Activated naive CD4-positive, alpha-beta T cell (primary cell): ENCODE results near the gene GNGT1.

ENCODE experiments used
- DNase-seq, 4 experiments: peaks; one replicate each; lab custom pipeline; 2025; lab: John Stamatoyannopoulos, UW

The GNGT1 gene

DNA sequence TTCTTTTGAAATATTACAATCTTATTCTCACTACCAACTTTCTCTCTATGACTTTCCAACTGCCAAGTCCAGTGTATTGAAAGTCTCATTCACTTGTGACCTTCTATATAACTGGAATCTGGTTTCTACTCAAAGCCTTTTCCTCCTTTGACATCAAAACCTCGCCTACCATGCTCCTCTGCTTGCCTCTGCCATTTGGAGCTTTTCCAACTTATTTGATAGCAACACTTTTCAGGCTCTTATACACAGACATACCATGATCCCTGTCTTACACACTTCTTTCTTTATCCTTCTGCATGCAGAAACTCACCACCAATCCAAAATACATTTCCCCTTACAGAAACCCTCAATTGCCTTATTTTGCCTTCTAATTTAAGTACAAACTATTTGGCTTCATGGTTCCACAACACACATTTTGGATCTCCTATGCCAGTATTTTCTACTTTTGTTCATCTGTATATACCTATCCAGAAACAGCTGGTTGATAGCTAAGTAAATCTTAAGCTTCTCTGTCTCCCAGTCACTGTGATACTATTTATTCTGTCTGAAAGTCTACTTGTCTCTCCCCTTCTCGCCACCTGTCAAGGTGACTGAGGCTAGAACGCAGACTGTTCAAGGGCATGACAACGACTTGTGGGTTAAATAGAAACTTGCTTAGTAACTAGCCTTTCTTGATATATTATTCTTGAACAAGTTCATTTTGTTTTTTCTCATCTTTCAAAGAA is 37.6 kb downstream of the GNGT1 start:
- DNase-seq = no peak

DNA sequence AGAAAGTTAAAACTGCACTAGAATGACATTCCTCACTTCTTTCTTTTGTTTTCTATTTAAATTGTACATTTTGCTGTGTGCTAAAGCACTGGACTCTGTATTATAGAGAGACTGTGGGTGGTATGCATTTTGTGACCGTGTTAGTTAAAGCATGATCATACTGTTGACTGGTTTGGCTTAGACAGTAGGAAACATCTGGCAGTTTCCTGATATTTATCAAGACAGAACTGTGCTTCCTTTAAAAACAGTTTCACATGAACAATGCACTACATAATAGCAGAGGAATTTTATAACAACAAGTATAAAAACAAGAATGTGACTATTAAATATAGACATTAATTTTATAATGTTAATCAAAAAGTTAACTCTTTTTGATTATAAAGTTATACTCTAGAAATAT is 38.3 kb downstream of the GNGT1 start:
- no peak for DNase-seq

DNA sequence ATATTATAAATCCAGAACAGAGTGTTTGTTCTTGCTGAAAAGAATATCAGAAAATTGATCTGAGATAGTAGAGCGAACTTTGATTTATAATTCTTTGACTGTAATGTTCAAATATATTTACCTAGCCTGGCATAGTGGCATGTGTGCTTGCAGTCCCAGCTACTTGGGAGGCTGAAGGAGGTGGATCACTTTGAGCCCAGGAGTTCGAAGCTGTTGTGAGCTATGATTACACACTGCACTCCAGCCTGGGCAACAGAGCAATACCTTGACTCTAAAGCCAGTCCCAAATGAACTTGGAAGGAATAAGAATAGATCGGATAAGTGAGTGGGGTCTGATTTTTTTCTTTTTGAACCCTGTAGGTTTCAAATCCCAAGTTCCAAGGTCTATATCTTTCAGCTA is 38.7 kb downstream of the GNGT1 start:
- no peak for DNase-seq

DNA sequence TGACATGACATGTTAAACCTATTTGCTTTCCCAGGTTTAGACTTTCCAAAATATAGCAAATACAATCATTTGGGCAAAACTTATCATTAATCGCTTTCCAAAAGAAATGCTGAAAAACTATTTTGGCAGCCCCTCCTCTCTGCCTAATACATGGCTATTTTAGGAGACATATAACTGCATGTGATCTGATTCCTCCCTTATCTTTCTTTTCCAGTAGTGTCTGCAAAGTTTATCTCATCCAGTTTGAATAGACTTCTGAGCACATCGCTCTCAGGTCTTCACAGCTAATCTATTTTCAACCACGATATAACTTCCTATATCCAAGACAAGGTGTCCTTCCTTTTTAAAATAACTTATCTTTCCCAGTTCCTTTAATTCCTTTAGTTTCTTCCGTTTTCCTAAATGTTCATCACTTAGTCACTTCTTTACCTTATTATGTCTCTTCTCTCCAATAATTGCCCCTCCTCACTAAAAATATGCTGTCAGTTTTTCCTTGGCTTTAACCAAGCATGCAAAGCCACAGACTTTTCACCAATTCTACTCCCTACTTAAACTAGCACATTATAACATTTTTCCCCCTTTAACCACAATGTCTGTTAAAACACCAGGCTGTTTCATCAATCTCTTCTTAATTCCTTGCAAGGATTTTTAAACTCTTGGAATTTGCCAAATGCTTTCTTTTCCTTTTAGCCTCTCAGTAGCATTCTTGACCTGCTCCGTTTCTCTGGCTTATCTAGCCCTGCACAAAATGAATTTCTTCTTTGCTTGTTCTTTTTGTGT is 39.6 kb downstream of the GNGT1 start:
- DNase-seq = no peak

DNA sequence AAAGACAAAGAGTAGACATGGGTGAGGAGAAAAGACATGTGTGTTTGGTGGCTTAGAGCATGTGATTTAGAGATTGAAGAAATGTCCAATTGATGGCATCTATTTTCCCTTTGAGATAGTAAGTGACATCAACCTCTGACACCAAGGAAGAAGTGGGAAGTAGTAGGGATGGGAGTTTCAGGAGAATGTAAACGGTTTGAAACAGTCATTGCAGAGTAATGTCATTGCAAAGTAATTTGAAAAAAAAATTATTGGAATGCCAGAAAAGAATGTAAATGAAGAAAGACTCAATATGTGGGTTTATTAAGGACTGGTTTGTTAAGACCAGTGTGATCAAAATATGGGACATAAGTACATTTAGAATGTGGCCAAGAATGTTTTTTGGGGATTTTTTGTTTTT is 41.7 kb downstream of the GNGT1 start:
- no peak for DNase-seq

DNA sequence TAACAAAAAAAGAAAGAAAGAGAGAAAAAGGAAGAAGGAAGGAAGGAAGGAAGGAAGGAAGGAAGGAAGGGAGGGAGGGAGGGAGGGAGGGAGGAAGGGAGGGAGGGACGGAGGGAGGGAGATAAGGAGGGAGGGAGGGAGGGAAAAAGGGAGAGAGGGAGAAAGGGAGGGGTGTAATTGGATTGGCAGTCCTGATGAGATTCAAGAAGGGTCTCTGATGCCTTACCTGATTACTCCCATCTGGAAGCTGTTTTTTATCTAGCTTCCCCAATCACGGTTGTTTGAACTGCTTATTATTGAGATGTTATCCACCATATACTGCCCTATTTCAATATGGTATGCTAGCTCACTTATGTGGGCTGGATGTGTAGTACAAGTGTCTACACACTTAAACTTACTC is 42.5 kb downstream of the GNGT1 start:
- no peak for DNase-seq

DNA sequence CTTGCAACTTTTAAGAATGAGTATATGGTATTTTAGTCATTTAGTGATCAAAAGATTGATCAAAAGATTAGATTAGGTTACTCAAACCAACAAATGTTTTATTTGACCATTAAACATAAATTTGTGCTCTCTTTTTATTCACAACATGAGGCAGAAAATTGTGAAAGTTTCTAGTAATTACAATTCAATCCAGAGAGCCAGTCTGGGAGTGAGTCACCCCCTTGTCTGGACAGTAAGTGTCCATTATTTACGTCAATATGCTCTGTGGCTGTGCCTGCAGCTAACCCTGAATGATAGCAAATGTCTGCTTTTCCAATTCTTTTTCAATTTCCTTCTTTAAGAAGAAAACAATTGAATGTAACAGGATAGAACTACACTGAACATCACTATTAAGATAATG is 43.1 kb downstream of the GNGT1 start:
- no peak for DNase-seq

DNA sequence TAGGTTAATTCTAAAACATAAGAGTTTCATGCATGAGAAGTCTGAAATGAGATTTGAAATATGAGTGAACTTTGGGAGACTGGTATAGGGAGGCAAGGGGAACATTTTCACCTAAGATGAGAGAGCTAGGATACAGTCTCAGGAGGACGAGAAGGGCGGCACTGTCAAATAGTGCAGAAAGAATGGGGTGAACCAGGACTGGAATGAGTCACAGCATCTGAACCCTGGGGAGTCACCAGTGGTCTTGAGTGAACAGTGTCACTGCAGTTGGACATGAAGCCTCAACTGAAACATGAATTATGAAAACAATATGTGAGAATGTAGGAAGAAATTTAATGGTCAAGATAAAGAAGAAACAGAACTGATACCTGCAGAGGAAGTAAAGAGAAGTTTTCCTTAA is 48.9 kb downstream of the GNGT1 start:
- no peak for DNase-seq

DNA sequence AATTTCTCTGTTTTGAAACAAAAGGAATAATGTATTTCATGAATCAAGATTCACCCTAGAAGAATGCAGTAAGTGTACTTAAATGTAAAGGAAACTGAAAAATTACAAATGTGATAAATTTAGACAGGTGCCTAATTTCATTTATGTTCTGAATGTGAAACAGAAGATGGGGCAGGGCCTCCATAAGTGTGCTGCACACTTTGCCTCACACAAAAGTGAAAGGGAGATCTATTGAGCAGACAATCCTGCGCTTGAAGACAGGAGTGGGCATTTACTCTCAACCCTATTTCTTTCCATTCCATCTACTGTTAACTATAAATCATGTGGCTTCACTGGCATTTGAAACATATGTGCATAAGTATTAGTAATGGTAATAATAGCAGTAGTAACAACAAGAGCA is 51.4 kb downstream of the GNGT1 start:
- no peak for DNase-seq

DNA sequence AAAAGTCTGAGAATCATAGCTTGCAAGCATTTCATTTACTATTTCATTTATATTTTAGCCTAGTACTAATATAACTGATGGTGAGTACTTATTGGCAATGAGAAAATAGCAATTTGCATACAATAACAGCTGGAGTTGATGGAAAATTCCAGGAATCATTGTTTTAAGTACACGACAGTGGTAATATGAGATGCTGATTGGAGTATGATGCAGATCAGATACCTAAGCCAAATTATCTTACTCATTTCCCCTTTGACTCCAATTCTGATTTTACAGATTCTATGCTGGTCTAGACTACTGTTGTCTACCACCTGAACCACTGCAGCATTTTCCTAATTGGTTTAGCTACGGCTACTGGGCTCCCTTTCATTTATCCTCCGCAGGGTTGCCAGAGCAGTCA is 51.8 kb downstream of the GNGT1 start:
- DNase-seq = no peak

DNA sequence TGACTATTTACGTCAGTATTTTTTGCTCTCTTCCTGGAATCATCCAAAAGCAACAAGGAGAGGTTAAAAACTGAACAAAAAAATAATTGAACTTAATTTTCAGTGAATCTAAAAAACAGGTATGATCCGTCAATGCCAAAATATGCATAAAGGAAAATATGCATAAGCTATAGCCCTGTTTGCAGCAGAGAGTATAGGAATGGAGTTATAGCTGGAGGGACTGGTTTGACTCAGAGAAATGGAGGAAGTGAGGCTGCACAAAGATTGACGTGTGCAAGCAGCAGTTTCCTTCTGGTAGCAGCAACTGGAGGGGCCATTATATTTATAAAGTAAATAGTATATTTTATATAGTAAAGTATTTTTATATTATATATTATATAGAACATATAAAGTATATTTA is 52.3 kb downstream of the GNGT1 start:
- DNase-seq = no peak
